K562 (cell line): Measurements from ENCODE around the gene SUGP1. TPM values are rescaled to one million over a fixed set of nuclear protein-coding genes. Genes with fewer than 3 reads are reported as not detected.

Source experiments
- ATAC-seq: fragments of 200-7000 bp; cut with Tn5 transposase; 3 replicates; pipeline ENCODE4 v1.9.1; 2020; ENCODE audit warnings: moderate library complexity
- BruUV-seq: library from RNA; stranded (reverse); fragments of 400-500 nt; replicated peaks from 2 replicates; lab custom pipeline; 2021; lab: Mats Ljungman, UMichigan
- CTCF ChIA-PET: fragments of 300-600 bp; formaldehyde crosslinking; extraction: SDS; loops from one replicate; lab custom pipeline; 2021; ENCODE audit warnings: low intra/inter-chr PET ratio; lab: Yijun Ruan, JAX
- POLR2A ChIA-PET: fragments of 300-600, 350-650 bp; sonication (Branson Sonifier 250); formaldehyde crosslinking; extraction: SDS; loops from one replicate; lab custom pipeline; 2021; ENCODE audit warnings: antibody characterized with exemption, inconsistent platforms; lab: Yijun Ruan, JAX
- DNase-seq, 4 experiments: peaks; one replicate each; pipeline versions ENCODE4 v3.0.0 to v3.0.0-alpha.2; 2011 to 2018; ENCODE audit warnings: low spot score in 3 of 4, mixed read lengths in 3 of 4; ENCODE audit errors: extremely low read depth in 1 of 4
- FAIRE-seq: peaks from 2 replicates; lab custom pipeline; 2011; peaks lifted over from hg19 to GRCh38; lab: Jason Lieb, UNC
- H2AFZ ChIP-seq: 2 replicates; pipeline ENCODE4 v1.6.0; 2011; ENCODE audit warnings: low read depth, low read length, control low read depth, inconsistent platforms
- H3K27ac ChIP-seq: fragments of 200-600 bp; 3 replicates; pipeline ENCODE4 v1.8.0; 2011; ENCODE audit warnings: low read depth, mild to moderate bottlenecking, control low read depth, inconsistent platforms, low read length, moderate library complexity, mixed read lengths; ENCODE audit errors: extremely low read depth
- H3K27me3 ChIP-seq, 2 experiments: fragments of 300-600 bp in 1 of 2; 2 replicates in 1 of 2; 3 replicates in 1 of 2; pipeline versions ENCODE4 v1.6.0 to v1.8.0; 2011; ENCODE audit warnings: inconsistent platforms in 2 of 2, low read length in 2 of 2, mild to moderate bottlenecking in 1 of 2, mixed read lengths in 1 of 2, moderate library complexity in 1 of 2; ENCODE audit not compliant: control insufficient read depth in 2 of 2, insufficient read depth in 2 of 2
- H3K36me3 ChIP-seq: fragments of 300-600 bp; 3 replicates; pipeline ENCODE4 v1.8.0; 2011; ENCODE audit warnings: mild to moderate bottlenecking, low read length, inconsistent platforms; ENCODE audit not compliant: control insufficient read depth, insufficient read depth
- H3K4me1 ChIP-seq, 2 experiments: fragments of 200-600 bp in 1 of 2; replicated peaks in 1 of 2; 2 replicates in 1 of 2; 3 replicates in 1 of 2; pipeline versions ENCODE4 v1.5.1 to v1.8.0; 2011; ENCODE audit warnings: inconsistent platforms in 2 of 2, low read length in 2 of 2, mild to moderate bottlenecking in 1 of 2, mixed read lengths in 1 of 2, moderate library complexity in 1 of 2; ENCODE audit not compliant: control insufficient read depth in 2 of 2, insufficient read depth in 2 of 2
- H3K4me2 ChIP-seq: 2 replicates; pipeline ENCODE4 v1.6.1; 2011; ENCODE audit warnings: low read length, control low read depth, inconsistent platforms, mixed read lengths; ENCODE audit not compliant: insufficient read depth
- H3K4me3 ChIP-seq: fragments of 200-600 bp; sonication (generic), shearing (Covaris generic); 2 replicates; pipeline ENCODE4 v1.5.1; 2016; ENCODE audit warnings: control low read depth, inconsistent platforms
- H3K79me2 ChIP-seq: fragments of 200-600 bp; 3 replicates; pipeline ENCODE4 v1.8.0; 2011; ENCODE audit warnings: low read length, inconsistent platforms; ENCODE audit not compliant: control insufficient read depth, insufficient read depth
- H3K9ac ChIP-seq, 2 experiments: 2 replicates each; pipeline versions ENCODE4 v1.6.0 to v1.6.1; 2011; ENCODE audit warnings: low read depth in 2 of 2, low read length in 2 of 2, control low read depth in 1 of 2, inconsistent platforms in 1 of 2, mild to moderate bottlenecking in 1 of 2, mixed read lengths in 1 of 2; ENCODE audit not compliant: insufficient read depth in 1 of 2
- H3K9me1 ChIP-seq: one replicate; pipeline ENCODE4 v1.6.0; 2011; ENCODE audit warnings: inconsistent platforms, mild to moderate bottlenecking, low read length, moderate library complexity; ENCODE audit not compliant: control insufficient read depth, insufficient read depth
- H3K9me3 ChIP-seq: replicated peaks from 2 replicates; pipeline ENCODE4 v1.5.1; 2011; ENCODE audit warnings: low read depth, low read length, inconsistent platforms; ENCODE audit not compliant: control insufficient read depth, insufficient read depth
- H4K20me1 ChIP-seq: replicated peaks from 2 replicates; pipeline ENCODE4 v1.6.1; 2011; ENCODE audit warnings: low read length, inconsistent platforms, mixed read lengths; ENCODE audit not compliant: control insufficient read depth, insufficient read depth
- PHB ChIP-seq: fragments of 250-450 bp; sonication (Bioruptor Pico); IDR thresholded peaks from 2 replicates; pipeline ENCODE4 v1.5.0; 2021
- STAG1 ChIP-seq: sonication (generic); formaldehyde crosslinking; IDR thresholded peaks from 2 replicates; pipeline ENCODE4 v1.5.0; 2020; ENCODE audit warnings: missing genetic modification reagents, borderline replicate concordance
- ZKSCAN8 ChIP-seq: fragments of 200-800 bp; sonication (Bioruptor generic); IDR thresholded peaks from 2 replicates; pipeline ENCODE4 v1.6.1; 2016; ENCODE audit warnings: missing genetic modification characterization, missing compliant biosample characterization
- WGBS: fragments of 100-300 bp; shearing (Covaris generic); methylation state at CpG from one replicate; pipeline ENCODE4 v1.1.6; 2016; ENCODE audit warnings: low coverage, mixed read lengths; ENCODE audit not compliant: insufficient coverage; ENCODE audit errors: missing lambda C conversion rate; 5-methylcytosine and 5-hydroxymethylcytosine counted together
- in situ Hi-C: fragments of 300-500 bp; cut with MboI; formaldehyde crosslinking; loops from 4 replicates; pipeline ENCODE4 v1.15.0; 2018; ENCODE audit warnings: inconsistent platforms, mixed read lengths
- intact Hi-C: fragments of 100-400 bp; cut with micrococcal nuclease; formaldehyde crosslinking; loops from 2 replicates; pipeline ENCODE4 v1.14.2; 2022
- polyA plus RNA-seq, 8 experiments: library from polyadenylated mRNA; depleted of rRNA in 4 of 8; stranded (reverse) in 5 of 8; unstranded in 3 of 8; fragments of >200 nt; fragmentation: Nextera tagmentation in 2 of 8; fragmentation: Illumina TruSeq in 1 of 8; extraction: Ambion mirVana in 2 of 8; extraction: Trizol in 1 of 8; gene quantifications; 2 replicates each; pipeline versions ENCODE4 v1.2.1 to v1.2.3, GENCODE V29; 2011 to 2014; ENCODE audit warnings: inconsistent platforms in 1 of 8, missing spikeins in 1 of 8
- total RNA-seq, 7 experiments: library from RNA; depleted of rRNA in 6 of 7; stranded (reverse); fragments of >200 nt in 6 of 7; fragmentation: Illumina TruSeq in 2 of 7; extraction: Trizol in 2 of 7; gene quantifications; 2 replicates each; pipeline versions ENCODE4 v1.2.1 to v1.2.3, GENCODE V29; 2011 to 2021; ENCODE audit warnings: low replicate concordance in 1 of 7

Gene SUGP1
- total and polyA plus RNA-seq, 9 of the 15 experiments (the other 6 are each of a cell fraction or from before 2014, with no cell fraction given): 1.0 to 53.3 (median 32.4) TPM

DNA sequence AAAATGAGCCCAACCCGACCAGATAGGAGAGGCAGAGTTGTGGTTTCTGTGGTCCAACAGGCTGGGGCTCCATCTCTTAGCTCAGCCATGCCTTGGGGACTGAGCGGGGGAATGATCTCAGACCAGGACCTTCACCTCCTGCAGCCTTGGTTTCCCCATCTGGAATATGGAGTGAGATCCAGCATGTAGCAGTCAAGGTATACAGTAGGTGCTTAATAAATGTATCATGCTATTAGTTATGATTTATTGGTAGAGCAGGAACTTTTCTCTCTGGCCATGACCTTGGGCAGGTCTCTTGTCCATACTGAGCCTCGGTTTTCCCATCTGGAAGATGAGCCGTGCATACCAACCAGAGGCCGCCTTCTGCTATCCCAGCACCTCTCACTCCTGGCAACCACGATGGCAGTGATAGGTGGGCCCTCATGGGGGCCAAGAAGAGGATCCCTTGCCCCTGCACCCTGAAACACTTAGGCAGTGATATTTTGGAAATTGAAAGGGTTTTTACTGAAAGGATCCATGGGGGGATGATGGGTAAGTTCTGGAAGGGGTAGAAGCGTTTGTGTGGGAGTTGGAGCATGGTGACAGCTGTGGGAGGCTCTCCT lies 56.3 kb downstream of the SUGP1 start:
- H3K36me3 ChIP-seq: no peaks in the 10 kb centered on the region
- in situ Hi-C loops: no loop called here
- 0 out of 2 replicates have a peak, but pooled peaks cover 3% of the 10 kb centered on the region for H4K20me1 ChIP-seq
- no TSS peak for BruUV-seq
- no peak overlapping the region for H3K27ac ChIP-seq
- DNase-seq (no peak), ATAC-seq (no peak), FAIRE-seq (no peak)
- H3K9ac ChIP-seq: no peak overlapping the region
- no peak overlapping the region for H2AFZ ChIP-seq
- peaks cover 8 to 36% of the 10 kb centered on the region in 2 experiments; a peak in 4 of 5 replicates for H3K27me3 ChIP-seq
- no peak for TF ChIP-seq STAG1 (CRISPR knock-in tag)
- no peak for TF ChIP-seq PHB
- peak; percentile 96 for TF ChIP-seq ZKSCAN8 (CRISPR knock-in tag)
- POLR2A ChIA-PET: no interaction called here
- H3K4me2 ChIP-seq: no peak overlapping the region
- WGBS: 11% methylated on average over 7 of the region's 7 CpGs
- no peaks in the 10 kb centered on the region for H3K9me1 ChIP-seq
- CTCF ChIA-PET: no interaction called here
- peaks cover 1% of the 10 kb centered on the region; the same call in 1 of the 2 replicates for H3K9me3 ChIP-seq
- H3K79me2 ChIP-seq: no peaks in the 10 kb centered on the region
- intact Hi-C loops: no loop called here
- H3K4me3 ChIP-seq: no peak overlapping the region
- peaks cover 0 to 20% of the 10 kb centered on the region in 2 experiments; a peak in 3 of 5 replicates for H3K4me1 ChIP-seq
